ENCODE results near the gene AIP. TPM values are rescaled to one million over a fixed set of nuclear protein-coding genes. Genes with fewer than 3 reads are reported as not detected.
A peak's percentile ranks its signal among the peaks of the same experiment; 100 is the strongest.
"Not testable (repeated sequence)": the region's sequence is repeated elsewhere in the genome, so short reads cannot be mapped to it uniquely, and the experiment has no call there.

The AIP gene
- total RNA-seq, 4 donors from 2014 or later = 65.4 to 87.5 (median 78.1) TPM

GRCh38 chr11:67470337-67471002 is 12.4 kb upstream of the AIP start:
- Histone ChIP-seq H3K4me1 (peaks cover 0 to 40% (median 15%) of the 10 kb centered on the region in 3 donors), H3K27ac (no peak overlapping the region), H3K36me3 (peaks cover 0 to 4% of the 10 kb centered on the region in 2 donors), H3K4me3 (no peak overlapping the region), H3K27me3 (no peaks in the 10 kb centered on the region), H3K9me3 (no peaks in the 10 kb centered on the region)
- 57 to 72% methylated on average over 5 to 8 of the region's 8 CpGs for WGBS, 2 donors (ENCODE audit: low coverage in 1 of 2)
- TF ChIP-seq POLR2A (IDR thresholded peaks at IDR 0.05) = no peak
- no peak for ATAC-seq

GRCh38 chr11:67472882-67473281 is 9.9 kb upstream of the AIP start:
- 63 to 72% methylated on average over 6 to 7 of the region's 7 CpGs for WGBS, 2 donors (ENCODE audit: low coverage in 1 of 2)
- no peaks in the 10 kb centered on the region for H3K9me3 ChIP-seq
- H3K27ac ChIP-seq = no peak overlapping the region
- ATAC-seq = no peak
- no peak overlapping the region for H3K4me3 ChIP-seq
- H3K27me3 ChIP-seq = no peaks in the 10 kb centered on the region
- TF ChIP-seq POLR2A (IDR thresholded peaks at IDR 0.05) = no peak
- no peak for TF ChIP-seq EP300 (IDR thresholded peaks at IDR 0.05)
- TF ChIP-seq CTCF (IDR thresholded peaks at IDR 0.05) = no peak
- TF ChIP-seq POLR2AphosphoS5 (IDR thresholded peaks at IDR 0.05) = no peak
- H3K4me1 ChIP-seq = peaks cover 0 to 16% (median 9%) of the 10 kb centered on the region in 3 donors
- H3K36me3 ChIP-seq = no peaks in the 10 kb centered on the region

GRCh38 chr11:67476692-67477091 is 6.1 kb upstream of the AIP start:
- WGBS, 2 donors (ENCODE audit: low coverage in 1 of 2) = 79% methylated on average over 9 of the region's 10 CpGs; no CpG with 5 or more reads in 1 of the 2 donors
- not testable (repeated sequence) for H3K36me3 ChIP-seq, ATAC-seq, H3K4me1 ChIP-seq, H3K27me3 ChIP-seq, H3K4me3 ChIP-seq, H3K9me3 ChIP-seq, H3K27ac ChIP-seq

GRCh38 chr11:67477344-67478050 is 5.3 kb upstream of the AIP start:
- H3K9me3 ChIP-seq, H3K27ac ChIP-seq, H3K36me3 ChIP-seq, H3K4me1 ChIP-seq, H3K4me3 ChIP-seq, H3K27me3 ChIP-seq, ATAC-seq: not testable (repeated sequence)
- WGBS, 2 donors (ENCODE audit: low coverage in 1 of 2) = 90% methylated on average over 8 of the region's 16 CpGs; no CpG with 5 or more reads in 1 of the 2 donors

- TF ChIP-seq EP300 (IDR thresholded peaks at IDR 0.05) (no peak), CTCF (IDR thresholded peaks at IDR 0.05) (no peak), POLR2AphosphoS5 (IDR thresholded peaks at IDR 0.05) (no peak), POLR2A (IDR thresholded peaks at IDR 0.05) (no peak)
- Histone ChIP-seq H3K4me1 (peaks cover 0 to 42% (median 18%) of the 10 kb centered on the region in 3 donors), H3K27me3 (no peaks in the 10 kb centered on the region), H3K4me3 (peak overlapping the region; percentile 59 to 81), H3K27ac (peak overlapping the region; percentile 74 to 90 (median 84)), H3K9me3 (no peaks in the 10 kb centered on the region), H3K36me3 (peaks cover 0 to 9% of the 10 kb centered on the region in 2 donors)
- 35 to 55% methylated on average over 19 of the region's 19 CpGs for WGBS, 2 donors (ENCODE audit: low coverage in 1 of 2)
- ATAC-seq = peak; percentile 25
These were observed 475 bp upstream of the AIP start for GRCh38 chr11:67482275-67482826.

GRCh38 chr11:67483831-67484665 is 1.2 kb downstream of the AIP start:
- H3K27me3 ChIP-seq = no peaks in the 10 kb centered on the region
- peak overlapping the region in 3 of 4 donors; percentile 83 to 90 (median 85) for H3K27ac ChIP-seq
- peaks cover 0 to 23% of the 10 kb centered on the region in 2 donors for H3K36me3 ChIP-seq
- ATAC-seq = no peak
- peak overlapping the region in 1 of 2 donors; percentile 59 for H3K4me3 ChIP-seq
- no peak for TF ChIP-seq EP300 (IDR thresholded peaks at IDR 0.05)
- no peak for TF ChIP-seq POLR2AphosphoS5 (IDR thresholded peaks at IDR 0.05)
- TF ChIP-seq POLR2A (IDR thresholded peaks at IDR 0.05) = no peak
- no peak for TF ChIP-seq CTCF (IDR thresholded peaks at IDR 0.05)
- H3K4me1 ChIP-seq = peaks cover 0 to 42% (median 18%) of the 10 kb centered on the region in 3 donors
- 79 to 91% methylated on average over 9 to 10 of the region's 16 CpGs for WGBS, 2 donors (ENCODE audit: low coverage in 1 of 2)
- no peaks in the 10 kb centered on the region for H3K9me3 ChIP-seq
